ENCODE measurements around the gene EEF1AKMT1.

EEF1AKMT1 gene, protein sequence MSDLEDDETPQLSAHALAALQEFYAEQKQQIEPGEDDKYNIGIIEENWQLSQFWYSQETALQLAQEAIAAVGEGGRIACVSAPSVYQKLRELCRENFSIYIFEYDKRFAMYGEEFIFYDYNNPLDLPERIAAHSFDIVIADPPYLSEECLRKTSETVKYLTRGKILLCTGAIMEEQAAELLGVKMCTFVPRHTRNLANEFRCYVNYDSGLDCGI

DNA sequence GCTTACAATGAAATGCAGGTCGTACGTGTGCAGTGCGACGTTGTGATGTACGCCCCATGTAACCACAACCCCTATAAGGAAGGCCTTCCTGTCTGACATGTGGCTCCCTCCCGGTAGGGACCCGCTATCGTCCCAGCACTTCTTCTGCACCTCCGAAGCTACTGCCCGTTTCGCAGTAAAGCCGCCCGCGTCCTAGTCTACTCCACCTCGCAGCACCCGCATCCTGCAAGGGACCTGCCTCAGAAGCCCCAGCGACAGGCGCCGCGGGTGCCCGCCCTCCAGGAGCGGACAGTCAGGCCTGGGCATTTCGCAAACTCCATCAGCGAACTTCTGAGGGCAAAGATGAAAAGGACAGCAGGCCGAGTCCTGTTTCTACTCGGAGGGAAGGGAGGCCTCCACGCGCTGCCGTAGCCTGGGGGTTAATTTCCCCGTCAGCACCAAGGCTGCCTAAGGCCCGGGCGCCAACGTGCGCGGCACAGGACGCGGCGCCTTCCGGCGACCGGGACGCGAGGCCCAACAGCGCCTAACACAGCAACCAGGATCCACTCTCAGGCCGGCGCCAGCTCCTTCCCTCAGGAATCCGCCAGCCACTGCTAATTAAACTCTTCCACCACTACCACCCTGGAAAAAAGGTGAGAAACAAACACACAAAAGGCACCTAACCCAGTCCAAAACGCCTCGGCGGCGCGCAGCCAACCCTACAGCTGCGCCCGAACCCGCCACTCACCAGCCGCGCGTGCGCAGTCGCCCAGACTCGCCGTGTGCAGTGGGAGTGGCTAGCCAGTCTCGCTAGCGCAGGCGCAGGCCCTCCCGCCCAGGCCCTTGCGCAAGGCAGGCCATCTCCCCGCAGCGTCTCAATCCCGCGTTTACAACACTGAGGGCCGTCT is at the start of gene EEF1AKMT1:
EEF1AKMT1 (minus strand) TSS at position 768 of the 887 bp plus-strand sequence. CDS start 16,363 bp downstream, outside the sequence.
- peaks cover 8% of the 10 kb centered on the region for H3K9me3 Mint-ChIP-seq
- H3K4me1 Mint-ChIP-seq, result peaks cover 49% of the 10 kb centered on the region
- H3K27me3 Mint-ChIP-seq, result no peaks in the 10 kb centered on the region
- H3K4me3 Mint-ChIP-seq, result peak within 1 kb of the TSS; percentile 95
- peak within 1 kb of the TSS; percentile 100 for H3K27ac Mint-ChIP-seq
- peaks cover 22% of the 10 kb centered on the region for H3K36me3 Mint-ChIP-seq

DNA sequence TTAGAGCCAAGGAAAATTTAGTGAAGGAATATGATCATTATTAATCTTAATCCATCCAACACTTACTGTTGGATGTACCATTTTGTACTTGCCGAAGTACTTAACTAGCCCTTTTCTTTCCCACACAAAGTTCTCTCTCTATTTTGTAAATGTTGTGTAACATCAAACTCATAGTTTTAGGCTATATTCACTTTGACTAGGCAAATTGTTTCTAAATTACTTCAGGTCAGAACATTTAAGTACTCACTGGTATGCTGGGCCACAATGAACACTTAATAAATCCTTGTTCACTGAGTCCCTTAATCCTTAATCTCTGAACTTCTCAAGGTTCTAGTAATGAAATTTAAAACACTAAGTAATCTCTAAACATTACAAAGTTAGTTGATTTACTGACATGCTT is 49.3 kb upstream of the EEF1AKMT1 start:
- H3K36me3 Mint-ChIP-seq, result peaks cover 6% of the 10 kb centered on the region
- H3K27ac Mint-ChIP-seq, result no peak overlapping the region
- no peak overlapping the region for H3K4me3 Mint-ChIP-seq
- H3K27me3 Mint-ChIP-seq, result no peaks in the 10 kb centered on the region
- H3K4me1 Mint-ChIP-seq, result peaks cover 8% of the 10 kb centered on the region
- no peaks in the 10 kb centered on the region for H3K9me3 Mint-ChIP-seq

DNA sequence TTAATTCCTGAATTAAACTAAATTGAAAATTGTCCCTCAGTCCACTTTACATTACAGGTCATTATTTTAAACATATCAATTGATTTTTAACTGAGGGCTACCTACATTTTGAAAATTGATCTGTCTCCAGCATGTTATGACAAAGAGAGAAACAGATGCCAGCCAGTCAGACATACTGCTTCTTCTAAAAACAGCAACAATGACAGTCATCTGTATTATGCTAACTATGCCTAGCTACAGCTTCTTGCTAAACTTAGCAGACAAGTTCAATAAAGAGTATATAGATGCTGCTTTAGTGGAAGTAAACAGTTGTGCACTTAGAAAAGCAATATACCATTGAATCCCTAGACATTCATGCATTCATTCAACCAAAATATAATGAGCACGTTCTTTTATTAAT is 48.6 kb upstream of the EEF1AKMT1 start:
- no peak overlapping the region for H3K27ac Mint-ChIP-seq
- H3K9me3 Mint-ChIP-seq, result no peaks in the 10 kb centered on the region
- peaks cover 7% of the 10 kb centered on the region for H3K36me3 Mint-ChIP-seq
- peaks cover 9% of the 10 kb centered on the region for H3K4me1 Mint-ChIP-seq
- H3K4me3 Mint-ChIP-seq, result no peak overlapping the region
- no peaks in the 10 kb centered on the region for H3K27me3 Mint-ChIP-seq

- Mint-ChIP-seq H3K4me1 (peaks cover 9% of the 10 kb centered on the region), H3K9me3 (no peaks in the 10 kb centered on the region), H3K27me3 (no peaks in the 10 kb centered on the region), H3K4me3 (no peak overlapping the region), H3K36me3 (peaks cover 14% of the 10 kb centered on the region), H3K27ac (no peak overlapping the region)
Observed at GRCh38 chr13:20819715-20820114, 46.0 kb upstream of the EEF1AKMT1 start.

DNA sequence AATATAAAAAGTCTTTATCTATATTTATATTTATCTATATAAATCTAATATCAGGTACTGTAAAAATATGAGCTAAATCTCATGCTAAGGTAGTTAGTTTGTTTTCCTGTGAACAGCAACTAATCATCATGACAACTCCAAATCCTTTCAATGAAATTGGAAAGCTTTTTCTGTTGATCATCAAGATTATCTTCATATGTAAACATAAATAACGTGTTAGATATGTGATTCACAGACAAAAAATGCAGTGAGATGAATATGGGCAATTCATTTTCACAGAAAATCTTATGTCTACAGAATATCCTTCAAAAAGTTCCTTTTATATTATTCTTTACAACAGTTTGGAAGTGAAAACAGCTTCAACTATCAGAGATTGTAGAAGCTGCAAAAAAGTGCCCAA is 41.7 kb upstream of the EEF1AKMT1 start:
- no peak overlapping the region for H3K4me3 Mint-ChIP-seq
- no peaks in the 10 kb centered on the region for H3K27me3 Mint-ChIP-seq
- no peak overlapping the region for H3K27ac Mint-ChIP-seq
- no peaks in the 10 kb centered on the region for H3K9me3 Mint-ChIP-seq
- peaks cover 15% of the 10 kb centered on the region for H3K36me3 Mint-ChIP-seq
- peaks cover 4% of the 10 kb centered on the region for H3K4me1 Mint-ChIP-seq

DNA sequence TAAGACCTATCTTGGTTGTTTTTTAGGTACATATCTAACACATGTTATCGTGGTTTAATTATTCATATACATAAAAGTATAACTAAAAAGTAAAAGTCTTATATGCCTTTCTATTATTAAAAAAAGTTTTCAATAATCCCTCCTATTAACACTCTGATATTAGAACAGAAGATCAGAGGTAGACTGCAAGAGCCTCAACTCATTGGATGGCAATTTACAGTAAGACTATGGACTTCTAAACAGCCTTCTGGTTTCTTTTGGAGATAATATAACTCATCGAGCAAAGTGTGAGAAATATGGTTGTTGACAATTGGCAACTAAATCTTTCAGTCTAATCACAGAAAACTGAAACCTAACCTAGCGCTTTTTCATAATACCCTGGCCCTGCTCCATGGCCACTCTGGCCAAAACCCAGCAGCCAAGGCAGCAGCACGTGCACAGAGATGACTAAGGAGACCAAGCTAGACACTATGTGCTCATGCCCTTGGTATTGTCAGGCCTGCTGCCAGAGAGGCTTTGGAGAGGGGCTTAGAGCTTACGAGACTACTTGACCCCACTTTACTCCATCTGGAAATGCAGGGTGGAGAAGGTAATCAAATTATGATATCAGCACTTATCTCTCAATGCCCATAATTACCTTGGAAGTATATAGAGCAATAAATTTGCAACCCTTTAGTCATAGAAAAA is 40.6 kb upstream of the EEF1AKMT1 start:
- Mint-ChIP-seq H3K27me3 (no peaks in the 10 kb centered on the region), H3K36me3 (peaks cover 15% of the 10 kb centered on the region), H3K4me1 (peaks cover 4% of the 10 kb centered on the region), H3K4me3 (no peak overlapping the region), H3K27ac (no peak overlapping the region), H3K9me3 (no peaks in the 10 kb centered on the region)

- no peak overlapping the region for H3K4me3 Mint-ChIP-seq
- peaks cover 15% of the 10 kb centered on the region for H3K36me3 Mint-ChIP-seq
- H3K9me3 Mint-ChIP-seq, result no peaks in the 10 kb centered on the region
- peaks cover 4% of the 10 kb centered on the region for H3K4me1 Mint-ChIP-seq
- H3K27ac Mint-ChIP-seq, result no peak overlapping the region
- no peaks in the 10 kb centered on the region for H3K27me3 Mint-ChIP-seq
Observed at GRCh38 chr13:20812890-20813289, 39.1 kb upstream of the EEF1AKMT1 start.

DNA sequence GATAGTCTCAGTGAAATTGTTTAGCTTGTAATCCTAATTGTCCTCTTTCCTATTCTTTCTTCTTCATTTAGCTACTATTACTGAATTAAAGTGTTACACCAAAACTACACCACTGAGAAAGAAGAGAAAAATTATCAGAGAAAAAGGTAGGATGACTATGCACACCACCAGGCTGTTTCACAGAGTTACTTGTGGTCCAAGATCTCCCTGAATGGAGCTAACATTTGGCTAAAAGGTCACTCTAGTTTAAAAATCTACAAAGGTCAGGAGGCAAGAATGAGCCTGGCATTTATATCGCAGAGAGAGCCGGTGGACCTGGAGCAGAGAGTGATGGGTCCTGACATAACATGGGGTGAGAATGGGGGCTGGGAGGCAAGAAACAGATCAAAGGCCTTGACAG is 37.0 kb upstream of the EEF1AKMT1 start:
- H3K36me3 Mint-ChIP-seq, result peaks cover 11% of the 10 kb centered on the region
- no peaks in the 10 kb centered on the region for H3K4me1 Mint-ChIP-seq
- H3K4me3 Mint-ChIP-seq, result no peak overlapping the region
- peak overlapping the region; percentile 5 for H3K27ac Mint-ChIP-seq
- no peaks in the 10 kb centered on the region for H3K27me3 Mint-ChIP-seq
- no peaks in the 10 kb centered on the region for H3K9me3 Mint-ChIP-seq

DNA sequence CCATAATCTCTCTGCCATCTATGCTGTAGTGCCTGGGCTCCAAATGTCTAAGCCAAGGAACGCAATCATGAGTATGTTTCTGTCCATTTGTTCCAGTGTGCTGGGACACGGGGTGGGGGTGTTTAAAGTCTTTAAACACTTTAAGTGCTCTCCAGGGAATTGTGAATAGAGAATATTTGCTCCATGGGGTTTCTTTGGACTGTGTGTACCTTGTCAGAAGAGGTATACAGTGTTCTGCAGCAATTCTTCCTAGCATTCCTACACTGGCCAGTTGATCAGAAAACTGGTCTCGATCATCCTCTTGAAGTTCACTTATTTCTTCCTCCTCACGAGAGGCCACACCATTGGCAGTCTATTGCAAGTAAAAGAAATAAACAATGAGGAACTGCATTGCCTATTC is 35.1 kb upstream of the EEF1AKMT1 start:
- Mint-ChIP-seq H3K4me1 (peaks cover 4% of the 10 kb centered on the region), H3K27ac (no peak overlapping the region), H3K36me3 (peaks cover 12% of the 10 kb centered on the region), H3K4me3 (no peak overlapping the region), H3K9me3 (no peaks in the 10 kb centered on the region), H3K27me3 (no peaks in the 10 kb centered on the region)

DNA sequence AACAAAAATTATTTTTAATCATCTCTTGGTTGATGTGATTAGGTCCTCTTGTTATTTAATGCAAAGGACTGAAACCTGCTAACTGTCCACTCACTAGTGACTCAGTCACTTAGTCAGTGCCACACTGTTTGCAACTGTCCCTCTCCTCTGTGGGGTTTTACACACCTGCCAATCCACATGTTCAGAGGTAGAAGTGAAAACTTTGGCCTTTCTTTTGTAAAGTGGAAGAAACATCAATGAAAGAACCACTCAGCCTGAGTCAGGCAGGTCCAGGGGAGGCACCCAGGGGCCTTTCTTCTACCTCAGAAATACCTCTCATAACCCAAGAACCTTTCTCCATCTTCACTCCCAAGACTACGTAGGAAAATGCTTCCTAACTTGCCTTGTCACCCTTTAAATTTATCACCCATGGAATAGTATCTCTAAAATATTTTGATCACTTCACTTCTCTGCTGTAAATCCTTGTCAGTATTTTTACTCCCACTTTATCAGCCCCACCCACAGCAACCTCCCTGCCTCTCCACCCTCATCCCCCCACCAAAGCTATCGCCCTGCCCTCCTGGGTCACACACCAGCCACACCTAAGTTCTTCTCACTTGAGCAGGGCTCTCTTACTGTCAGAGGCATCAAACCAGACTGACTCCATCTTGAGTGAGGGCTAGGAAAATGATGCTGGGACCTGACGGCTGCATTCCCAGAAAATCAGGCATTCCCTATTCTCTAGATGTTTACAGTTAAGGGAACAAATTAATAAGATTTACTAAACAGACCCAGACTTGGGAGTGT is 29.6 kb upstream of the EEF1AKMT1 start:
- Mint-ChIP-seq H3K27me3 (no peaks in the 10 kb centered on the region), H3K4me3 (no peak overlapping the region), H3K4me1 (peaks cover 14% of the 10 kb centered on the region), H3K36me3 (peaks cover 9% of the 10 kb centered on the region), H3K27ac (peak overlapping the region; percentile 3), H3K9me3 (no peaks in the 10 kb centered on the region)

- H3K27ac Mint-ChIP-seq, result peak overlapping the region; percentile 70
- H3K4me3 Mint-ChIP-seq, result no peak overlapping the region
- H3K27me3 Mint-ChIP-seq, result no peaks in the 10 kb centered on the region
- H3K36me3 Mint-ChIP-seq, result peaks cover 11% of the 10 kb centered on the region
- peaks cover 29% of the 10 kb centered on the region for H3K4me1 Mint-ChIP-seq
- H3K9me3 Mint-ChIP-seq, result no peaks in the 10 kb centered on the region
Observed at GRCh38 chr13:20801707-20802106, 27.9 kb upstream of the EEF1AKMT1 start.

DNA sequence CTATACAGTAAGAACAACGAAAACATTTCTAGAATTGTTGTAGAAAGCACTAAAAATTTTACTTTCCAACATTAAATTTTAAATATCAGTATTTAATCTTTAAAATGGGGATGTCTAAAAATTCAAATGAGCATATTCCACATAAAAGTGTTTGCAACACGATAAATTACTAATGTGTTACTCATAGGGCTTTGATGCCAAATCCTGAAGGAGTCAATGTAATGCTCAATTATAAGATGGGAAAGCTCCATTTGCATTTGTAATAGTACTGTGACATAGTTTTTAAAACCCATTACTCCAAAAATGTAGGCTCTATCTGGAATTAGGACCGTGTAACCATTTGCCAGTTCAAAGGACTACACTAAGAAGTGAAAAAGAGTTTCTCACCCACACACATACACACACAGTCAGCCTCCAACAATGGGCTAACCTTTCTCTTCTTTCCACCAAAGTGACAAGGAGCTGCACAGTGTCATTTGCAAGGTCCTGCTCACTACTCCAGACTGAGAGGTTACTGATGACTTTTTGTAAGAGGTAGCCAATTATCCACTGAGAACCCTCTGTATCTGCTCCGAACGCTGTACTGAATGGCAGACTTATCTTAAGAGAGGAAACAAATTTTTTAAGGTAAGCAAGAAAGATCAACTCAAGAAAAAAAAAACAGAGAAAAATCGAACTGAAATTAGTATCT is 26.1 kb upstream of the EEF1AKMT1 start:
- Mint-ChIP-seq H3K9me3 (no peaks in the 10 kb centered on the region), H3K27ac (no peak overlapping the region), H3K27me3 (no peaks in the 10 kb centered on the region), H3K4me1 (peaks cover 30% of the 10 kb centered on the region), H3K36me3 (peaks cover 11% of the 10 kb centered on the region), H3K4me3 (no peak overlapping the region)

GRCh38 chr13:20798027-20798426 is 24.3 kb upstream of the EEF1AKMT1 start:
- Mint-ChIP-seq H3K4me3 (no peak overlapping the region), H3K36me3 (peaks cover 14% of the 10 kb centered on the region), H3K27ac (peak overlapping the region; percentile 79), H3K4me1 (peaks cover 22% of the 10 kb centered on the region), H3K27me3 (no peaks in the 10 kb centered on the region), H3K9me3 (no peaks in the 10 kb centered on the region)

GRCh38 chr13:20796791-20797508 is 23.2 kb upstream of the EEF1AKMT1 start:
- Mint-ChIP-seq H3K27ac (no peak overlapping the region), H3K4me1 (peaks cover 22% of the 10 kb centered on the region), H3K4me3 (no peak overlapping the region), H3K9me3 (no peaks in the 10 kb centered on the region), H3K36me3 (peaks cover 14% of the 10 kb centered on the region), H3K27me3 (no peaks in the 10 kb centered on the region)

Measured in activated naive CD4-positive, alpha-beta T cell treated with anti-CD3 and anti-CD28 coated beads, Interleukin-2, amount 50 U/mL, for 24 hours (primary cell).